ENCODE results near the gene PRR30. TPM values are rescaled to one million over a fixed set of nuclear protein-coding genes. Genes with fewer than 3 reads are reported as not detected.
A peak's percentile ranks its signal among the peaks of the same experiment; 100 is the strongest.

Gene PRR30
- total RNA-seq, 1 experiment from 2014 or later: not detected

DNA sequence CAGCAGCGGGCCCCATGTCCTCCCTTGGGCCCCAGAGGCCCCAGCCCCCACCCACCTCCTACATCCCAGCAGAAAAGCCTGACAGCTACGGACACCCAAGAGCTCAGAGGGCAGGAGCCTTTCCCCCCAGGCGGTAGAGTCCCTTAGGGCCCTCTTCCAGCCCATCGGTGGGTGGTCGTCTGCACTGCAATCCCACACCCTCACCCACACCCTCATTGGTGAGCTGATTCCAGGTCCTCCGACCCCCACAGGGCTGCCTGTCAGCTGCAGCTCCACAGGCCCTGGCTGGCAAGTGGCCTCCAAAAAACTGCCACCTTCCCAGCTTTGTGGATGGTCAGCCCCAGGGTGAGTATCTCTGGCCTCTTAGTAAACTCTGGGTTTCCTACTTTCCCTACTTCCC is 20.1 kb upstream of the PRR30 start:
- no peak for DNase-seq (ENCODE audit: low read depth)
- in situ Hi-C loops (cut with HindIII; ENCODE audit: low pct_unique_long_range_greater_than_20kb, low sequenced_read_pairs): no loop called here

DNA sequence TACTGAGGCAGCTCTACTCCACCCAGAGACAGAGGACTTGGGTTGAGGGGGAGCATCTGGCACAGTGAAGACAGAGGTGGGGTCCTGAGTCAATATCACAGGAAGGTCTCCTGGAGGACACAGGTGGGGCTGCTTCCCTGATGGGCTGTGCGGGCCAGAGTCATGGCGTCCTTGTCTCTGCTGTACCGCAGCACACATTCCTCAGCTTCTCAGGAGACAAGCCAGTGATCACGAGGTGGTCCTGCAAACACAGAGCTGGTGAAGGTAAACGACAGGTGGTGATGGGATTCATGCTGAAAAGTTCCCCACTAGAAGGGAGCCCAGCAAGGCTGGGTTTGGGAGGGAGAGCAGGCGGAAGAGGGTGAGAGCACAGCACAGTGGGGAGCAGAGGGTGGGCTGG is 19.3 kb upstream of the PRR30 start:
- no peak for DNase-seq (ENCODE audit: low read depth)
- in situ Hi-C loops (cut with HindIII; ENCODE audit: low pct_unique_long_range_greater_than_20kb, low sequenced_read_pairs): no loop called here

DNA sequence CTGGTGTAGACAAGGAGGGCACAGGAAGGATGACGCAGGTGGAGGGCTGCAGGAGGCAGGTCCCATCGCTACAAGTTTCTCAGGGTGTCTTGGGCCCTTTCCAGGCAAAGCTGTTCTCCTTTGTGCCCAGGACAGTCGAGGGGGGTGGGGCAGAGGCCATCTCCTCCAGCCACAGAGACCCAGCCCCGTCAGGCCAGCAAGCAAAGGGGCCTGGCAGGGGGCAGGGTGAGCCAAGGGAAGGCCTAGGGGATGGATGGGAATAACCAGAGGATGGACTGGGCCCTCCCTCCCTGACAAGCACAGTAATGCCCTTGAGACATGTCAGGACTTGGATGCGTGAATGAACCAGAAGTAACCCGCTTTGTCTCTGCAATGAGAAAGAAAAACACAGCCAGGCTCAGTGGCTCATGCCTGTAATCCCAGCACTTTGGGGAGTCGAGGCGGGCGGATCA is 15.9 kb upstream of the PRR30 start:
- no peak for DNase-seq (ENCODE audit: low read depth)
- in situ Hi-C loops (cut with HindIII; ENCODE audit: low pct_unique_long_range_greater_than_20kb, low sequenced_read_pairs): no loop called here

DNA sequence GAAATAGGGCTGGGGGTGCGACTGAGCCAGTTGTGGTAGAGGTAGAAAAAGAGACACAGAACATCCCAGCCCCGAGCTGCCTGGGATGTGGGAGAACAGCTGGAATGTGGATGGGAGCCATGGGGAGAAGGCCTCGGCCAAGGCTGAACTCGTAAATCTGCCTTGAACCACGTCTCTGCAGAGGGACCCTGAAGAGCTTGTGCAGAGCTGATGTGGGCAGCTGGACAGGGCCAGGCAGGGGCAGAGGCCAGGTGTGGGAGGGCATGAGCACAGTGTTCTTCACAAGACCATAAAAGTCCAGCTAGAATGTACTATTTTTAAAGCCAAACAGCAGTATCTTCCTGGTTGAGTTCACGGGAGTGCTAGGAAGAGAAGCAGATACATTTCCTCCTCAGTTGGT is 15.3 kb upstream of the PRR30 start:
- DNase-seq (ENCODE audit: low read depth): no peak
- in situ Hi-C loops (cut with HindIII; ENCODE audit: low pct_unique_long_range_greater_than_20kb, low sequenced_read_pairs): no loop called here

DNA sequence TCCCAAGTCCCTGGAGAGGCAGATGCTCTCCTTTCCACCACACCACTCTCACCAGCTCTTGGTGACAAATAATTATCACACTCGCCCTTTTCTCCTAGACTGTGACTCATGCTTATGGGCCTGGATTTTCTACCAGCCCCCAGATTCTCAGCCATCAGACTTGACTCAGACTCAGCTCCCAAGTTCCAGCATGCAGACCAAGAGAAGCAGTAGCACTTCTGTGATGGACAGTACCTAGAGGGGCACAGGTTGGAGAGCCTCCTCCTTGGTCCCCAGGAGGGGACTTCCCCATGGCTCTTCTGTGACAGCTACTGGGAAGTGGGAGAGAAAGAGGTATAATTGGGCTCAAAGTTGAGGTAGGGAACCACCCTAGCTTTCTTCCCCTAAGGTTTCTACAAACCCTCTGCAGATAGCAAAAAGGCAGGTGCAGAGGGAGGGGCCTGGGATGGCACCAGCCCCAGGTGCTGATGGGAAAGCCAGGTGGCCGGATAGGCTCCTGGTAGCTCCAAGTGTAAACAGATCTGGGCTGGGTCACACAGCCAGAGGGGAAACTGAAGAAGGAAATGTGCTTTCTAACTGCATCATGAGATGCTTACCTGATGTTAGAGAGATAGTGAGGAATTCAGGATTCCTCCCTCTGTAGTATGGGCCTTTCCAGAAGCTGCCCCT is 13.7 kb upstream of the PRR30 start:
- in situ Hi-C loops (cut with HindIII; ENCODE audit: low pct_unique_long_range_greater_than_20kb, low sequenced_read_pairs): no loop called here

DNA sequence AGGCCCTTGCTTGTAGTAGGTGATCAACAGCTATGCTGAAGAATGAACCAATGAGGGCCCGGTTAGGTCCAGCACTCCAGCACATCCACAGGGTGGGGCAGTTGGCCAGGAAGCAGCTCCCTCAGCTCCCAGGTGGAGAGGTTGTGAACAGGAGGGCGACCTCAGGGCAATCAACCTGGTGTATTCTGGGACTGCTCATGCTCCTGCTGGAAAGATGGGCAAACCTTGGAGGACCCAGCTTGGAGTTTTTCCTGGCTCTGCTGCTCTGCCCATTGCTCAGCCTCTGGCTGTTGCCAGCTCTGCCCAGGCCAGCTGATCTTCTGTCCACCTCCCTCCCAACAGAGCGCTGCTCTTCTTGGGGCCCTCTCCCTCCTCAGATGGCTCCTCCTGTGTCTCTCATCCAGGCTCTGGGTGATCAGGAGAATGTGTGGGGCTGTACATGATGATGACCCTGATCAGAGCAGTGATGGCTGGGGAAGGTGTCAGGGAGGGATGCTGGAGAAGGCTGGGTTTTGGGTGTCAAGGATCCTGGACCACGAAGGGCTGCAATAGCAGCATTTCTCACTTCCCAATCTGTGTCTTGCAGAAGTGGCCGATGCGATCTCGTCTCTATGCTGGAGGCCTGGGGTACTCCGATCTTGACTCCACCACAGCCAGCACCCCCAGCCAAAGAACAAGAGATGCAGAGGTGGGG is 13.0 kb upstream of the PRR30 start:
- no peak for DNase-seq (ENCODE audit: low read depth)
- in situ Hi-C loops (cut with HindIII; ENCODE audit: low pct_unique_long_range_greater_than_20kb, low sequenced_read_pairs): no loop called here

More for the DNA sequence above, 13.7 kb upstream of the PRR30 start:
- peak; percentile 19 for DNase-seq (ENCODE audit: low read depth)

DNA sequence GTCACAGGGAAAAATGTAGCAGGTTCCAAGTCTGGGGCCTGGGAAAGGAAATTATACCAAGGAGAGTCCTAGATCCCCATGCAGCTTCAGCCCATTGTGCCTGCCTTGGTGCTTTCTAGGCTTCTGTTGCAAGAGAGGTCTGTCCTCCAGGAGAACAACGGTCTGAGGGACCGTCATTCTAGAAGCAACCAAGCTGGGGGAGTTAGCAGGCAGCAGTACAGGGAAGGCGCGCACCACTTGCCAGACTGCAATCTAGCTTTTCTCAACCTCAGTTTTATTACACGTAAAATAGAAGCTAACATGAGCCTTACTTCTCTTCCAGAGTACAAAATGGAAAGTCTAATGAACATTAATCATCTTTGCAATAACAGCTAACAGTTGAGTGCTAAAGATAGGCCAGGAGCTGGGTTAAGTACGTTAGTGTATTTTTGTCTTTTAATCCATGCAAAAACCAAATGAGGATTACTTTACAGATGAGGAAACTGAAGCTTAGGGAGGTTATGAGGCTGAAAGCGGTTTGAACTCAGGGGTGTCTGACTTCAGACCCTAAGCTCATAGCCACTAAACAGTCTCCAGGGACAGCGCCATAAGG is 11.5 kb upstream of the PRR30 start:
- no peak for DNase-seq (ENCODE audit: low read depth)
- in situ Hi-C loops (cut with HindIII; ENCODE audit: low pct_unique_long_range_greater_than_20kb, low sequenced_read_pairs): no loop called here

DNA sequence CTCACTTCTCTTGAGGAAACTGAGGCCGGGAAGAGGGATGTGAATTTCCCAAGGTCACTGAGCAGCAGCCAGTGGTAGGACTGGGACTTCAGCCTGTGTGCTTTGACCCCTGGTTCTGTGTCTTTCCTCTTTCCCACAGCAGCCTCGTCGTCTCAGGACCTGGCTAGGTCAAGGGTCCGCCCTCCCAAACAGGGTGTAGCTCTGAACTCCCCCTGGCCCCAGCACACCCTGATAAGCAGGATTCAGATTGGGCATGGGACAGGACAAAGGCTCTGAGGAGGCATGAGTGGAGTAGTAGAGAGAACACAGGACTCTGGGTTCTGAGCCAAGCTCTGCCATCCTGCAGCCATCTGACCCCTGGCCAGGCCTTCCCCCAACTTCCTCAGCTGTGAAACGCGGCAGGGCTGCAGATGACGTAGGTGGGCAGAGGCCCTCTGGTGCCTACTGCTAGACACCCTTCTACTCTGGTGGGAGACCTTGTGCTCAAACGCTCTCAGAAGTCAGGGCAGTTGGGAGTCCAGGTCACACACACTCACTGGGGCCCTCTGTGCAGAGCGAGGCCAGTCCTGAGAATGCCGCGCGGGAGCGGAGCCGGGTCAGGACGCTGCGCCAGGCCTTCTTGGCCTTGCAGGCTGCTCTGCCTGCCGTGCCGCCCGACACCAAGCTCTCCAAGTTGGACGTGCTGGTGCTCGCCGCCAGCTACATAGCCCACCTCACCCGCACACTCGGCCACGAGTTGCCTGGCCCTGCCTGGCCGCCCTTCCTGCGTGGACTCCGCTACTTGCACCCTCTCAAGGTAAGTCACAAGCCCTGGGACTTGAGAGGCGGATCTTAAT is 10.6 kb upstream of the PRR30 start:
- in situ Hi-C loops (cut with HindIII; ENCODE audit: low pct_unique_long_range_greater_than_20kb, low sequenced_read_pairs): no loop called here
- DNase-seq (ENCODE audit: low read depth): no peak

DNA sequence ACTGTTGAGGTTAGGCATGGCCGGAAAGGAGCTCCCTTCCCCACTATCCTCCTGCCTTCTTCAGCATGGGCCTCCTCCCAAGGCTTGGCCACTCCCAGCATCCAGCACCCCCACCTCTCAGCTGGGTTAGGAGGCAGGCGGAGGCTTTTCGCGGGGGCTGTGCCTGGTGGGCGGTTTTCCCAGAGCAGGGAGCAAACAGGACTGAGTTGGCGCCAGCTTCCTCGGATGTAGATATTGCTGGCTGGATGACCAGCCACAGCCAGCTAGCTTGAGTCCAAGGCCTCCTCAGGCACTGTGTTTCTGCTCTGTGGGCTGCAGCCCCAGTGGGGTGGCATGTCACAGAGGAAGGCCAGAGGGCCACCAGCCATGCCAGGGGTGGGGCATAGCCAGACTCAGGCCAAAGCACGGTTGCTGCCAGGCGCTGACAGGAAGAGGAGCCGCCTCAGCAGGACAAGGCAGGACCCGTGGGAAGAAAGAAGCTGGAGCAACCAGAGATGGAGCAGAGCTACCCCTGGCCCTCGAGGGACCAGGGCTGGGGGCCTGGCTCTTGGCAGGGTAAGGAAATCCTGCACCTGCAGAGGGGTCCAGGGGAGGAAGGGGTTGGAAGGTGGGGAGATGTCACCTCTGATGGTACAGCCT is 9.7 kb upstream of the PRR30 start, which contains the start of gene TCF23:
Gene TCF23 (plus strand): TSS at position 204 of the 639 bp plus-strand sequence. CDS start 130 bp downstream, at position 334.
- no peak for DNase-seq (ENCODE audit: low read depth)
- in situ Hi-C loops (cut with HindIII; ENCODE audit: low pct_unique_long_range_greater_than_20kb, low sequenced_read_pairs): no loop called here

DNA sequence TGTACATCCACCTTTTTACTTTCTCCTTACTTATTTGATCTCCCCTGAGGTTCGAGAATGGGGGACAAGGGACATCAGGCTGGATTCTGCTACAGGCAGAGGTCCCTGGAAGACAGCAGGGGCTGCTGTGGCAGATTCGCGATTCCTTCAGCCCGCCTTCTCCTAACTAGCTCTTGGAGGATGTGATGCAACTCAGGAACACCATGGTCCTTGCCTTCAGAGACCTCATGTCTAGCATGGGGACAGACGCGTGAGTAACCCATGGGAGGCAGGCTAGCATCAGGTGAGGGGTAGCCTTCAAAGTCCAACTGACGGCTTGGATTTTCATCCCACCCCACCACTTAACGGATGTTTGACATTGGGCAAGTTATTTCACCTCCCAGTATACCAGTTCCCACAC is 8.7 kb upstream of the PRR30 start:
- in situ Hi-C loops (cut with HindIII; ENCODE audit: low pct_unique_long_range_greater_than_20kb, low sequenced_read_pairs): no loop called here
- no peak for DNase-seq (ENCODE audit: low read depth)

DNA sequence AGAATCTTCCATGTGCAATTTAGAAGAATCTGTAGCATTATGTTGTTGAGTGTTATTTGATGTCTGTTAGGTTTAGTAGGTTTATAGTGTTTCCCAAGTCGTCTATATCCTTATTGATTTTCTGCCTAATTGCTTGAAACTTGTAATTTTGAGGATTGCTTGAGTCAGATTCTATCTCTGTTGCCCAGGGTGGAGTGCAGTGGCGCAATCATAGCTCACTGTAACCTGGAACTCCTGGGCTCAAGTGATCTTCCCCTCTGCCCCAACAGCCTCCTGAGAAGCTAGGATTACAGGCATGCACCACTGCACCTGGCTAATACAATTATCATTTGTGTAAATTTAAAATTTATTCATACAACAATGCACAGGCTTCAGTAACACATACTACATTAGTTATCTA is 6.5 kb upstream of the PRR30 start:
- in situ Hi-C loops (cut with HindIII; ENCODE audit: low pct_unique_long_range_greater_than_20kb, low sequenced_read_pairs): no loop called here
- no peak for DNase-seq (ENCODE audit: low read depth)

DNA sequence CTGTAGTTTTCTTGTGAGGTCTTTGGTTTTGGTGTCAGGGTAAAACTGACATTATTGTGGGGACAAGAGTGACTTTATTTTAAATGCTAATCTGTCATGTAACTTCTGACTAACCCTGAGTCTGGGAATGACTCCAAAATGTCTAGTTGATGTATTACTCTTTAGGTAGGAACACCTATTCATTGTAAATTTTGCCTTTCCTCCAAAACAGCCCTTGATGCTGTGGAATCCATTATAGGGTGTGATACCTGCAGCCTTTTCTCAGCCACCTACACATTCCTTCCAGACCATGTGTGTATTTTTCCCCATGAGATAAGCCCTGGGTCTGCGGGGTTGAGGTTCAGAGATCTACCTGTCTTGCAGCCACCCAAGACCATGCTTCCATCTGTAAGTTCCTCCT is 4.1 kb upstream of the PRR30 start:
- in situ Hi-C loops (cut with HindIII; ENCODE audit: low pct_unique_long_range_greater_than_20kb, low sequenced_read_pairs): no loop called here
- DNase-seq (ENCODE audit: low read depth): no peak

DNA sequence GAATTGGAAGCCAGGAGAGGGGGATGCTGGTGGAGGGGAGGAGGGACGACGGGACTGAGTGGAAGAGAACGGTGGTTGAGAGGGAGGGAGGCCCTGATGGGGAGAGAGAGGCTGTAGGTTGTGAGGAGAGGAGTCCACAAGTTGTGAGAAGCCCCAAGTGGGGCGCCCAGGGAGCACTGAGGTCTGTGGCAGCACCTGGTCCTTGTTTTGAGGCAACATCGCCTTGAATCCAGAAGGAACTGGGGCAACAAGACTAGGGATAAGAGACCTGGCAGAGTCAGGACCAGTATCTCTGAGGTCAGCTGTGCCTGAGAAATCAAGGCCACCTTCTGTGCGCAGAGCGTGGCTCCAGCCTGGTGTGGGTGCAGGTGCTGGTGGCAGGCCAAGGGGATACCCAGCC is 1.1 kb downstream of the PRR30 start:
- in situ Hi-C loops (cut with HindIII; ENCODE audit: low pct_unique_long_range_greater_than_20kb, low sequenced_read_pairs): no loop called here
- DNase-seq (ENCODE audit: low read depth): no peak

DNA sequence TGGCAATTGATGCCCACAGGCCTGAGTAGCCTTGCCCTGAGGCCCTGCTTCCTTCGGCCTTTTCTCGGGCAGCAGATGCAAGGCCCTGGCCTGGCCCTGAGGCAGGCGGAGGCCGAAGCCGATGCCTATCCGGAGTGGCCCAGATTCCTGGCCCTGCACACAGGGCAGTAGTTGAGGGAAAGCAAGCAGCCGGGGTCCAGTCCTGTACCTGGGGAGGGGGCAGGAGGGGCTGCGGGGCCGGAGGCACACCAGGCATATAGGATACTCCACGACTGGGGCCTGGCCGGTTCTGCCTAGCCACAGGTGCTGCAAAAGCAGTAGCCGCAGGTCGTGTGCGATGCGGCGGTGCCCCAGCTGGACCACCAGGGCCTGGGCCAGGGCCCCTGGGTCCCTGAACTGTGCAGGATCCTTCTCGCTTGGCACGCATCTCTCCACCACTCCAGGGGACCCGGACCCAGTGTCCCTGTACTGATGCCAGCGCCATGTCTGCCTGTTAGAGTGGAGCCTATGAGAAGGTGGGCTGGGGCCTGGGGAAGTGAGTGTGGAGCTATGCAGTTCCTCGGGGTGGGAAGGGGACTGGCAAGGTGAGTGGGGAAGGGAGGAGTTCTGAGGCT is 1.8 kb downstream of the PRR30 start:
- no peak for DNase-seq (ENCODE audit: low read depth)
- in situ Hi-C loops (cut with HindIII; ENCODE audit: low pct_unique_long_range_greater_than_20kb, low sequenced_read_pairs): no loop called here

DNA sequence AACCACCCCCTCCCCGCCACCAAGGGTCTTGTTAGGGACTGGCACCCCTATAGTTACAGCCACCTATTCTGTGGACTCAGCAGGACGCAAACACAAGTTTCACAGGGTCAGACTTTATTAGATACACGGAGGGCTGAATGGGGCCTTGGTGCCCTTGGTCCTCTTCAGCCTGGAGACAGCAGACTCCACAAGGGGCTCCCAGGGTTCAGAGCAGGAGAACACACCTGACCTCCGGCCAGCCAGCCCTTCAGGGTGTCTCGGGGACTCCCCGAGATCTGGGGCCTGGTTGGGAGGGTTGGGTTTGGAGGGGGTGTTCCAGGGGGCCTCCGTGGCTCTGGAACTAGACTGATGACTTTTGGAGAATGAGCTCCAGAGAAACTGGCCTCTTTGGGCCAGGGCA is 2.5 kb downstream of the PRR30 start:
- DNase-seq (ENCODE audit: low read depth): no peak
- in situ Hi-C loops (cut with HindIII; ENCODE audit: low pct_unique_long_range_greater_than_20kb, low sequenced_read_pairs): no loop called here

DNA sequence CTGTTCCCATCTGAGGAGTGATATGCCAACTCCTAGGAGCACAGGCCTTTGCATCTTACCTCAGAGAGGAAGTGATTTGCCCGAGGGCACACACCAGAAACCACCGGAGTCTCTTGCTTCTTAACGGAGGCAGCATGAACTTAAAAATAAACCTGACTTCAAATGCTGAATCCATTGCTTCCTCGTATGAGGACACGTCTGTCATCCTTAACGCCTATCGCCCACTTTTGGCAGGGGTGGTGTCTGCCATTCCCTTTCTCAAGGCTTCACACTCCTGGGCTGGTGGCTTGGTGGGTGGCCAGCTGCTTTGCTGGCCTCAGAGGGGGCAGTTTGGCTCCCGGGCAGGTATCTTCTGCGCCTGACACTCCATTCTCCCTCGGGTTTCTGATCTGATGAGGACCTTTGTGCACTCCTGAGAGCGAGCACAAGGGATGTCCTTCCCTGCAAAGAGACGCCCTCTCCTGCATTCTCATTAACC is 3.7 kb downstream of the PRR30 start:
- in situ Hi-C loops (cut with HindIII; ENCODE audit: low pct_unique_long_range_greater_than_20kb, low sequenced_read_pairs): no loop called here
- no peak for DNase-seq (ENCODE audit: low read depth)

DNA sequence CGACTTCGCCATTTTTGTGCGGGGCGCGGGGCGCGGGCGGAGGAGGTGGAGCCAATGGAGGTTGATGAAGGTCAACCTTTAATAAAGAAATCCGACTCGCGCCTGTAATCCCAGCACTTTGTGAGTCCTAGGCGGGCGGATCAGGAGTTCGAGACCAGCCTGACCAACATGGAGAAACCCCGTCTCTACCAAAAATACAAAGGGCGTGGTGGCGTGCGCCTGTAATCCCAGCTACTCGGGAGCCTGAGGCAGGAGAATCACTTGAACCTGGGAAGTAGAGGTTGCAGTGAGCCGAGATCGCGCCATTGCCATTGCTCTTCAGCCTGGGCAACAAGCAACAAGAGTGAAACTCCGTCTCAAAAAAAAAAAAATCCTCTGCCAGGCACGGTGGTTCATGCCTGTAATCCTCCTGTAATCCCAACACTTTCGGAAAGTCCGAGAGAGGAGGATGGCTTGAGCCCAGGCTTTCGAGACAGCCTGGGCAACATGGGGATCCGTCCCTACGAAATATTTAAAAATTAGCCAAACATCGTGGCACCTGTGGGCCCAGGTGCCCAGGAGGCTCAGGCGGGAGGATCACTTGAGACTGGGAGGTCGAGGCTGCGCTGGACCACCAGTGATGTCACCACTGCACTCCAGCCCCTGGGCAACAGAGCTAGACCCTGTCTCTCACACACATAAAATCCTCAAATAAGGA is 4.3 kb downstream of the PRR30 start:
- no peak for DNase-seq (ENCODE audit: low read depth)
- in situ Hi-C loops (cut with HindIII; ENCODE audit: low pct_unique_long_range_greater_than_20kb, low sequenced_read_pairs): no loop called here

All from Caki2 (cell line).